ENCODE data around the gene C12orf42.

Gene C12orf42

DNA sequence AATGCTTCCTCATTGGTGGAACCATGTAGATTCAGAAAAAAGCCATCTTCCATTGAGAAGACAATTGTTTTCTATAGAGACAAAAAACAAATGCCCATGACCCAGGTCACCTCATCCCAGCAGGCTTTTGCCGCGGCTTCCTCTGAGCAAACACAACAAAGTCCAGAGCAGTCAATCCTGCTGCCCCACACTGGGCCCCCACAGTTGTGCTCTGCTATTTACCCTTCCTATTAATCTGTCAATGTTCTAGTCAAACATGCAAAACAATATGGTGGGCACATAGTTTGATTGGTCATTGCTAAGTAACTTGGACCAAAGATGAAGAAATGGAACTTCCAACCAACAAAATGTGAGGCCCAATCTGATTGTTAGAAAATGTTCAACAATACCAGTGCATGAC, 20.7 kb downstream of the C12orf42 start:
- H3K4me3 ChIP-seq (ENCODE audit: low read depth, low read length, poor library complexity, severe bottlenecking), result no peak overlapping the region
- H3K27me3 ChIP-seq (ENCODE audit: insufficient read depth, low read length), result no peaks in the 10 kb centered on the region
- H3K79me2 ChIP-seq (ENCODE audit: insufficient read depth, low read length), result no peaks in the 10 kb centered on the region
- H3K9me2 ChIP-seq (ENCODE audit: low read depth, low read length), result no peaks in the 10 kb centered on the region
- no peak overlapping the region for H3K4me2 ChIP-seq (ENCODE audit: low read length)
- no peak overlapping the region for H3K9ac ChIP-seq (ENCODE audit: low read length)
- H3K27ac ChIP-seq (ENCODE audit: low read depth, low read length, poor library complexity, severe bottlenecking), result no peak overlapping the region
- no peaks in the 10 kb centered on the region for H3K36me3 ChIP-seq (ENCODE audit: insufficient read depth, low read length)
- TF ChIP-seq EZH2 (IDR thresholded peaks at IDR 0.05; ENCODE audit: borderline replicate concordance, low read length), result no peak
- no peak for TF ChIP-seq CTCF (IDR thresholded peaks at IDR 0.05; ENCODE audit: low read length)
- H2AFZ ChIP-seq (ENCODE audit: low read length), result no peak overlapping the region
- no peaks in the 10 kb centered on the region for H4K20me1 ChIP-seq (ENCODE audit: insufficient read depth, low read length)
- H3K4me1 ChIP-seq (ENCODE audit: insufficient read depth, low read length, severe bottlenecking), result no peaks in the 10 kb centered on the region
- no peaks in the 10 kb centered on the region for H3K9me3 ChIP-seq (ENCODE audit: low read length)
- H3F3A ChIP-seq (ENCODE audit: insufficient read depth, low read length), result no peaks in the 10 kb centered on the region

GRCh38 chr12:103470664-103471063, 25.1 kb downstream of the C12orf42 start:
- no peaks in the 10 kb centered on the region for H3K9me3 ChIP-seq (ENCODE audit: low read length)
- TF ChIP-seq EZH2 (IDR thresholded peaks at IDR 0.05; ENCODE audit: borderline replicate concordance, low read length) (no peak), CTCF (IDR thresholded peaks at IDR 0.05; ENCODE audit: low read length) (no peak)

DNA sequence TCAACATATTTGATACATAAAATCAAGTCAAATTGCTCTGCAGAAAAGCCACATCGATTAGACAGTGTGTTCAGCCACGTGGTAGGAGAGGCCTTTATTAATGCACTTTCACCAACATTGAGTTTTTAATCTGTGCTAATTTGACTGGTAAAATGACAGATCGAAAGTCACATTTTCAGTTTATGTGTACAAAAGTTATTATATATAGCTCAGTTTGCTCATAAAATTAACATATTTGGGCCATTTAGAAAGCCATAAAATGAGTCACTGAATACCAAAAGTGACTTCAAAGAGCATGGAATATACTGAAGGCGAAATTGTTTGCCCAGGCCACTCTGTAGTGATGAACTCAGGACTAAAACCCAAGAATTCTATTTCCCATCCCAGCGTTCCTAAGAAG, 26.0 kb downstream of the C12orf42 start:
- no peaks in the 10 kb centered on the region for H3K36me3 ChIP-seq (ENCODE audit: insufficient read depth, low read length)
- no peak overlapping the region for H3K9ac ChIP-seq (ENCODE audit: low read length)
- no peaks in the 10 kb centered on the region for H3F3A ChIP-seq (ENCODE audit: insufficient read depth, low read length)
- H3K4me1 ChIP-seq (ENCODE audit: insufficient read depth, low read length, severe bottlenecking), result no peaks in the 10 kb centered on the region
- H3K4me2 ChIP-seq (ENCODE audit: low read length), result no peak overlapping the region
- H3K27me3 ChIP-seq (ENCODE audit: insufficient read depth, low read length), result no peaks in the 10 kb centered on the region
- no peak overlapping the region for H2AFZ ChIP-seq (ENCODE audit: low read length)
- no peak overlapping the region for H3K4me3 ChIP-seq (ENCODE audit: low read depth, low read length, poor library complexity, severe bottlenecking)
- H3K9me3 ChIP-seq (ENCODE audit: low read length), result no peaks in the 10 kb centered on the region
- H3K9me2 ChIP-seq (ENCODE audit: low read depth, low read length), result no peaks in the 10 kb centered on the region
- TF ChIP-seq CTCF (IDR thresholded peaks at IDR 0.05; ENCODE audit: low read length) (no peak), EZH2 (IDR thresholded peaks at IDR 0.05; ENCODE audit: borderline replicate concordance, low read length) (no peak)
- H3K27ac ChIP-seq (ENCODE audit: low read depth, low read length, poor library complexity, severe bottlenecking), result no peak overlapping the region
- H3K79me2 ChIP-seq (ENCODE audit: insufficient read depth, low read length), result no peaks in the 10 kb centered on the region
- no peaks in the 10 kb centered on the region for H4K20me1 ChIP-seq (ENCODE audit: insufficient read depth, low read length)

More at GRCh38 chr12:103470664-103471063, 25.1 kb downstream of the C12orf42 start:
- Histone ChIP-seq H3K4me2 (ENCODE audit: low read length) (no peak overlapping the region), H4K20me1 (ENCODE audit: insufficient read depth, low read length) (no peaks in the 10 kb centered on the region), H3K27ac (ENCODE audit: low read depth, low read length, poor library complexity, severe bottlenecking) (no peak overlapping the region), H3K36me3 (ENCODE audit: insufficient read depth, low read length) (no peaks in the 10 kb centered on the region), H3K4me1 (ENCODE audit: insufficient read depth, low read length, severe bottlenecking) (no peaks in the 10 kb centered on the region), H3K9me2 (ENCODE audit: low read depth, low read length) (no peaks in the 10 kb centered on the region), H3K79me2 (ENCODE audit: insufficient read depth, low read length) (no peaks in the 10 kb centered on the region), H2AFZ (ENCODE audit: low read length) (no peak overlapping the region), H3F3A (ENCODE audit: insufficient read depth, low read length) (no peaks in the 10 kb centered on the region), H3K4me3 (ENCODE audit: low read depth, low read length, poor library complexity, severe bottlenecking) (no peak overlapping the region), H3K27me3 (ENCODE audit: insufficient read depth, low read length) (no peaks in the 10 kb centered on the region), H3K9ac (ENCODE audit: low read length) (no peak overlapping the region)
